GM18526 (cell line): Measurements from ENCODE around the gene JAM3.

ENCODE experiments used
- POLR2A ChIP-seq: IDR thresholded peaks from 3 replicates; pipeline ENCODE4 v1.6.1; 2011; ENCODE audit not compliant: insufficient read length; ENCODE audit errors: extremely low read depth

Gene JAM3

DNA sequence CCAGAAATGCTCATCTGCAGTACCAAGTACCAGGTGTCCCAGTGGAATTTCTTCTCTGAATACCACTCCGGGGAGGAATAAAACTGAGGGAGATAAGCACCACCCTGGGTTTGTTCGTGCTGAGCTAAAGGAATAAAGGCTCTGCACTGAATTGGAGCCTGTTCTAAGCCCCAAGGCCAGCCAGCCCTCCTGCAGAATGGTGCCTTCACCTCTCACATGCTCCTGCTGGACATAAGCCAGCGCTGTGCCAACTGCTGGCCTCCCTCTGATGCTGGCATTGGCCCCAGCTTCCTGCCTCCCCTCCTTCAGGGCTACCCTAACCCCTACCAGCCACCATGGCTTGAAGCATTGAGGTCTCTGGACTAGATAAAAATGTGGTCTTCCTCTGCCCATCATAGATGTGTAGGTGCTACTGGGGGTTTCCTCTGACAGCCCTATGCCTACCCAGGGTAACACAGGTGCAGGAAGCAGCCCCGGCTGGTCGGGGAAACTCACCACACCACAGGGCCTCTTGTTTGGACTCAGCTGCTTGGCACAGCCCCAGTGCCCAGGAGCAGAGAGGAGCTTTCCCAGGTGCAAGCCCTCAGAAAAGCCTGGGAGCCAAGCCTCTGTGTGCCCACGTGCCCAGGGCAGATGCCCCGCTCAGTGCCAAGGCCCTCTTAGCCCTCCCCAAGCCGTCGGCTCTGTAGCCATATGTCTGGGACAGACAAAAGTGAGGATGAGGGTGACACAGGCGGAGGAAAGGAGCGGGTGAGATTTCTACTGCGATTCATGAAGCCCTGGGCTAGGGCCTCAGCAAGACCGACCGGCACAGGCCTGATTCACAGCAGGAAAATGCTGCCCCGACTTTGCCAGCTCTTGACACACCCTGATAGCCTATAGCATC, 34.1 kb upstream of the JAM3 start:
- TF ChIP-seq POLR2A: no peak

DNA sequence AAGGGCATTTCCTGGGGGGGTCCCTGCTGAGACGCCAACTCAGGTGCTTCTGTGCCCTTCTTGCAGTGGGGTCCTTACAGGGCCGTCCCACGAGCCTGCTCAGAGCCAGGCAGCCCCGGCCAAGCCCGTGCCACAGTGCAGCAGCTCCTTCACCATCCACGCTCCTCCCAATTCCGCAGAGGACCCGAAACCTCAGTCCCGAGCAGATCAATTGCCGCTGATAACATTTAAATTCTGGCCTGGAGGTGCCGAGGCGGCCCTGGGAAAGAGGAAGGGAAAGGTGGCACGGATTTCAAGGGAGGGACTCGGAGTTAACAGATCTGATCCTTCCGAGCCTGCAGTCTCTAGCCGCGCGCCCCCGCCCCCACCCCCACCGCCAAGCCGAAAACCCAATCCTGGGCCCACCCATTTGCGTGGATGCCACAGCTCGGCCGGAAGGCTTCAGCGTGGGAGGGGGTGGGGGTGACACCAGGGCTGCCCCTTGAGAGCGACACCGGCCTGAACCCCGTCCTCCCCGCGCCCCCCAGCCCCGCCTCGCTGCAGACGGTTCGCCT, 32.3 kb upstream of the JAM3 start:
- no peak for TF ChIP-seq POLR2A

DNA sequence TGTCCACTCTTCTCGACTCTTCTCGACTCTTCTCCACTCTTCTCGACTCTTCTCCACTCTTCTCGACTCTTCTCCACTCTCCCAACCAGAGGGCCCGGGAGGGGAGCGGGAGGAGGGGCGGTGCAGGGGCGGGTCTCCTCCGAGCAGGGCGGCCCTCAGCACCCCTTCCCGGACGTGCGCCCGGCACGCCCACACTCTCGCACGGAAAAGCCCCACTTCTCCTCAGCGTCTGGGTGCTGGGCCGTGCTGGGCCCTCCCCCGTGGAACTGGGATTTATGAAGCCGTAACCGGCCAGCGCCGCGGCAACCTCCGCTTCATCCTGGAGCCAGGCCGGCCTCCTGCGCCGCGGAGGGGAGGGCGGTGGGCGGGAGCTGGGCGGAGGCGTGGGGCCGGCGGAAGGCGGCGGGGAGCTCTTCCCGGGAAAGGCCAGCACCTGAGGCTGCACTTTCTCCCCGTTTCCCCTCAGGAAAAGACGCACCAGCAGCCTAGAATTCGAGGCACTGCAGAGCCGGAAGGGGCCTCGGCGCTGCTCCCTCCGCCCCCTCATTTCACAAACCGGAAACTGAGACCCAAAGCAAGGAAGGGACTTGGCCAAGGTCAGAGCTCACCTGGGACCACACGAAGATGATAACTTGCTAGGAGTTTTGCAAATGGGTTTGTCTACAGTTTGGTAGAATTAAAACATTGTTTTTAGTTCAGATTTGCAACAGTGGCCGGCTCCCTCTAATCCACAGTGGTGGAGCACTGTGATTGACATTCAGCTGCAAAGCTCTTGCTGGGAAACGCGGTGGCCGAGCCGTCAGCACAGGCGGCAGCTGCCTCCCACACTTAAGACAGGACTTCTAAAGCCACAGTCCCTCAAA, 31.6 kb upstream of the JAM3 start:
- TF ChIP-seq POLR2A: no peak

DNA sequence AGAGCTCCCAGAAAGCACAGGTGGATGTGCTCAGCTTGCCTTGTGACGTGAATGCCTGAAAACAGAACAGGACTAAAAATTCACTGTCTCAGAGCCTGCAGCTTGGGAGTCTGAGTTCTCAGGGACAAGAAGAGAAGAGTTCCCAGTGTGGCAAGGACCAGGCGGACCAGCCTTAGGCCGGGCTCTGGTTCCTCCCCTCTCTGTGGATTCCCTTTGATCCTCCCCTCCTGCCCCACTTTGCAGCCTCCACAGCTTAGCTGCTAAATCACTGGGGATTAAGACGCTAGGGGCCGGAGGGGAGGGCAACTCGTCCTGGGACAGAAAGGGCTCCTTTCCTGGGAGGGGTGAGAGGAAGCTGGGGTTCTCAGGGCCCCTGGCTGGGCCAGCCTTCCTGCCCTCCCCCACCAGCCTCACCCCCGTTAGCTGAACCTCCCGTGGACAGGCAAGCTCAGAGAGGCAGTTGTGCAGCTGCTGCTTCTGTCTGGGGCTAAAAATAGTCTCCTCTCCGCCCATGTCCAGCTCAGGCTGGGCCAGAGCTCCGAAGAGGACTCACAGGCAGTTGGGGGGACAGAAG, 29.9 kb upstream of the JAM3 start:
- no peak for TF ChIP-seq POLR2A

DNA sequence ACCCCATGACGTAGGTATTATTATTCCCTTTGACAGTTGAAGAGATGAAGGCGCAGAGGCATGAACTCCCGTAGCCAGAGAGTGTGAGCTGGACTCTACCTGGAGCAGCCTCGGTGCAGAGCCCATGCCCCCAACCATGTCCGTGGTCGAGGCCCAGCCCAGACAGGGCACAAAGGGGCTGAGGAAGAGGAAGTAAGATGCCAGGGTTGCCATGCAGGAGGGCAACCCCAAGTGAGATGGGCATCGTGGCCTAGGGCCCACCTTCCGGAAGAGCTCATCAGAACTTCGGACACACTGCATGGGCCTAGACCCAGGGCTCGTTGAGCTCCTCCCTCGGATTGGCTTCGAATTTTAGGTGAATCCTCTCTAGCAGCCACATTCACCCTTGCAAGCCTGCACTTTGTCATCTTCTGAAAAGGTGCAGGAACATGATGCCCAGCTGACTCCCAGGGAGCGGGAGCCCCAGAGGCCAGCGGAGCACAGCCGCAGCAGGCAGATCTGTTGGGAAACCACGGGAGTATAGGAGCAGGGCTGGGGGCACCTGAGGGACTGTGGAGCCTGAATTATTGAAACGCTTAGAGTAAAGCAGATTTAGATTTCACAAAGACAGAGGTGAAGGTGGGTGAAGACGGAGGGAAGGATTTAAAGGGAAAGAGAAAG, 29.0 kb upstream of the JAM3 start:
- no peak for TF ChIP-seq POLR2A

DNA sequence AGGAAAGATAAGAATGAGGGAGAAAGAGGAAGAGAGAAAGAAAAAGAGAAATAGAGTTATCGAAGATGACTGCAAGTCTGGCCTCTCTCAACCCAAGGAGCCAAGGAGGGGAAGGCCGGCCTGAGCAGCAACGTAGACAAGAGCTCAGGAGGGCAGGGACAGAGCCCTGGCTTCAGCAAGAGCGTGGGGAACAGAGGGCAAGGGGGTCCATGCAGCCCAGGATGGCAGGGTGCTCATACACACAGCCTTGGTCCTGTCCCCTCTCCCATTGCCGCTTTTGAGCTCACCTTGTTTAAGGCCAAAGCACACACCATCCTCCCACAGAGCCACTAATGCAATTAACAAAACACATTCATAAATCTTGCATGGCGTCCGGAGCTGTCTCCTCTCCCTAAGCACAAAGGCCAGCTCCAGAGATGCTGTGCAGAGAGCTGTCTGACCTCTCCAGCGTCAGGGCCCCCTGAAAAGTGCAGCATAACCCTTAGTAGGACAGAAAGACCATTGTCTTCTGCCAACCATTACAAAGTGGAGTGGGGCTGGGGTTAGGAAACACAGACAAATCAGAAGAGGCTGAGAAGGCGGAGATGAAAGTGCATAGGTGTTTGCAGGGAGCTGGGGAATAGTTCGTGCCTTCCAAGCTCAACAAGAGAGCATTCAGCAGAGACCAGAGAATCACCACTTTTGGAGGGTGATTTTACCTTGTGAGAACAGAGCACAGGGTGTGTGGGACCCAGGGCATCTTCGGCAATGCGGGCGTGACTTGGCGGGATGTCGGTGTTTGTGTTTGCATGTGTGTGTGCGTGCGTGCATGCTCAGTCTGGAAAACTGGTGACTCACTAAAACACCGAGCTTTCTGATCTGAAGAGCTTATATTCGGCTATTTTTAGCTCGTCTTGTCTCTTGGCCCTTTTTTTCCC, 28.2 kb upstream of the JAM3 start:
- TF ChIP-seq POLR2A: no peak

DNA sequence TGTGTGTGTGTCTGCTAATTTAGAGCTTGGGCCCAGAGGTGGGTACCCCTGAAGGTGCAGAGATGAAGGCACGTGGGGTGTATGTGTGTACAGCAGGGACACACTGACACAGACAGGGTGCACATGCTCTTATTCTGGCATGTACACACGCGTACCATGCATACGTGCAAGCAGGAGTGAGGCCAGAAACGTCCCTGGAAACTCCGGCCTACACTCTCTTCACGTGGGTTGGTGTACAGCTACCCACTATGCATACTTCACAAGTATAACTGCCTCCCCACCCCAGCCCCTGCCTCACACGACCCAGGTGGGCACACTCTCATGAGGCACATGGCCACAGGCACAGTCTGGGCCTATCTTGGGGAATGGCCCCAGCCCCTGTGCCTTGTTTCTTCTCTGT, 27.5 kb upstream of the JAM3 start:
- no peak for TF ChIP-seq POLR2A

DNA sequence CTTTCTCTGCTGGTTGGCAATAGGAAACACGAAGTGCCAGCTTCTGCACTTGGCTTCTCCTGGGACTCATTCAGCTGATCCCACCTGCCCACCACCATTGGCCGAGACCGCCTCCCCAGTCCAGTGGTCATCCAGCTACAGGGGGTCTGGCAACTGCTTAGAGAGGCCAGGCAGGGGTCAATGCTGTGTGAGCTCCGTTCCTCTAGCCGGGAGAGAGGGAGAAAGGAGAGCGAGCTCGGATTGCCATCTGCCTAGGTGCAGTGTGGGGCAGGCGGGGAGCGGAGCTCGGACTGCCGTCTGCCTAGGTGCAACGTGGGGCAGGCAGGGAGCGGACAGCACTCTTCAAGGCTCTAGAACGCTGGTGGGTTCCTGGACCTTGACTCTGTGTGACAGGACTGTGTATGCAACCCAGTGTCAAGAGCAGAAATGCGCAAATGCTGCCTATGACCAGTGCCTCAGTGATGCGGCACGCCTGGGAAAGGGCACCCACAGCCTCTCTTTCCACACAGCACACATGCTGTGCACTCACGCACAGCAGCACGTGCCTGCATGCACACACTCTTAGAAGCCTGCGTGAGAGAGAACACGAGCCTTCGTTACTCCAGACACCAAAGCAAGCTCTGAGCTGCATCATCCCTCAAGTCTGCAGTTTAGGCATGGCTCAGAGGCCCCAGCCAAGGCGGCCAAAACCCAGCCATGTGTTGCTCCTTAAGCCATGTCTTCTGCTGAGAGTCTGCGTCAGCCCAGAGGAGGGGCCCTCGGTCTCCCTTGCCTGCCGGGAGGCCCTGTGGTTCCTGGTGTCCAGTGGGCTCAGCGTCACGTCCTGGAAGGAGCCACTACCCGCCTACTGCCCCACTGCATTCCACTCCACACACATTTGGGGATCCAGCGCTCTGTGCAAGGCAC, 26.8 kb upstream of the JAM3 start:
- no peak for TF ChIP-seq POLR2A

DNA sequence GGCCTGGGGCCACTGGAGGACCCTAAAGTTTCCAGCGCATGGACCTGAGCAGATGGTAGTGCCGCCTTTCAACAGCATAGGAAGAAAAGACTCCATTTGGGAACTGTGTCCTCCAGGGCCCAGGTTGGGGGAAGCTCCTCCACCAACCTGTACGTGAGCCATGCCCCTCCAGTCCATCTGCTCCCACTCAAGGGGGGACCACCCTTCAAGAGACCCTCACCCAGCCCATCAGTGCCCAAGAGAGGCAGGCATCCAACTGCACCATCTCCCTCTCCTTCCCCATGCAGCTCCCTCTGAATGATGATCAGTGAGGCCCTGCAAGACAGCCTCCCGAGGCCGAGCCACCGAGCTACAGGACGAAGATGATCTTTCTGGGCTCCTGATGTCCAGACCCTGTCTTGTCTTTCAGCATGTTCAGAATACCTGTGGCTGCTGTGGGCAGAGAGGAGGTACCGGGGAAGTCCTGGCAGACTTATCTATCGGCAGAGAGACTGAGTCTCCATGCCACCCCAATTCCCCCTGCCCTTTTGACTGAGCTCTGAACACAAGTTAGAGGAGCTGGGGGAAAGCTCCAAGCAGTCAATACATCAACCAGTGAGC, 25.0 kb upstream of the JAM3 start:
- no peak for TF ChIP-seq POLR2A

DNA sequence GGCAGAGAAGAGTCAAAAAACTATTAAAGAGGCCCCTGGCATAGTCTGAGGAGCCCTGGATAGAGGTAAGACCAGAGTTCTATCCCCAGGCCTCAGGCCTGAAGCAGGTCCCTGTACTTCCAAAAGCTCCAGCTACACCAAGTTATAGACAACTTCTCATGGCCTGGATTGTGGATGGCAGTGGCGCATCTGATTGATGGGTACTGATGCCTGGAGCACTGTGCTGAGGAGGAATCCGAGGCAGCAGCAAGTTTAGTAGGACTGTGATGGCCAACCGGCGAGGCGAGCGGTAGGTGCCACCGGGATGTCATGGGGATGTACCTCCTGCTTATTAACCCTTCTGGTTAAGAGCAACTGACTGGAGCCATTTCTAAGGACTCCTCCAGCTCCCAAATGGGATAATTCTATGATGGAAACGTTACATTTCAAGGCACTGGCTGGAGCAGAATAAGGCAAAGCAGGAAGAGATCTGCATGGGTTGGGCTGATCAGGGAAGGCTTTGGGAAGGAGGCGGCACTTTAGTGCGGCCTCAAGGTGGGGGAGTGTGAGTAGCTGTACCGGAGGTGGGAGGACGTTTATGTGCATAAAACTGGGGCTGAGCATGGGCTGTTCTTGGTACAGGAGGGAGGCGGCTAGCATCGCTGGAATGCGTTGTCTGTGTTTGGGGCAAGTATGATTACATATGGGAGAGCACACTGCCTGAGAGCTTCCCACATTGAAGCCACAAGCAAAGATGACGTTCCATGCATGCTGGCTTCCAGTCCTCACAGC, 24.2 kb upstream of the JAM3 start:
- TF ChIP-seq POLR2A: no peak

DNA sequence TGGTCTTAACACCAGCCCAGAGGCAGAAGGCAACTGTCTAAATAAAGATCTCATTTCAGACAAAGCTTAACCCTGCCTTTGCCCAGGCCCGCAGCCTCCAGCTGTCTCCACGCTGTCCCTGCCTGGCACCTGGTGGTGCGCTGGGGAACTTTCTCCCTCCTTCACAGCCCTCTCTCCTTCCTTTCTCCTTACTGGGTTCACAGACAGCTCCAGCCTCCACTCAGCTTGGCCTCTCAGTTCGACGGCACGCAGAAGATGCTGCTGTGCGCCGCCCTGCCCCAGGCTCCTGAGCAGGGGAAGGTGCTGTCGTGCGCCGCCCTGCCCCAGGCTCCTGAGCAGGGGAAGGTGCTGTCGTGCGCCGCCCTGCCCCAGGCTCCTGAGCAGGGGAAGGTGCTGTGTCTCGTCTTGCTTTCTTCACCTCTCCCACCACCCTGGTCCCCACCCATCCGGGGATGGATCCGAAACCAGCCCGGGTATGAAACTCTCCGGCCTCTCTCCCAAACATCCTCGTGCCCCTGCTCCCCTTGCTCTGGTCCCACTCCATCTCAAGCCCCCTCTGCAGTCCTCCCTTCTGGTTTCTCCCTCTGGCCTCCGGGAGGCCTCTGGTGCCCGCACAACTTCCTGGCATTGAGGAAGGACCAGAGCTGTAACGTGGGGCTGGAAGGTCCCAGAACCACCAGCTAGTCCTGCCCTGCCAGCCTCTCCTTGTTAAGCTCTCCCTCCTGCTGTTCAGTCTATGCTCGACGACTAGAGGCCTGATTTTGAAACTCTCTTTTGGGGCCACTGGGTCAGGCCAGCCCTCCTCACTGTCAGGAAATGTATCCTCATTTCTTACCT, 22.9 kb upstream of the JAM3 start:
- TF ChIP-seq POLR2A: no peak
